DOHH2 (cell line): ENCODE results near the gene COLEC12.

Source experiments
- H3F3A ChIP-seq: fragments of 200-600 bp; sonication (generic), shearing (Covaris generic); 2 replicates; pipeline ENCODE4 v1.6.0; 2016; ENCODE audit warnings: antibody characterized with exemption, mild to moderate bottlenecking; ENCODE audit not compliant: control insufficient read depth, insufficient read depth
- H3K27ac ChIP-seq: fragments of 200-600 bp; sonication (generic); 2 replicates; pipeline ENCODE4 v1.5.1; 2014; ENCODE audit warnings: low read depth, mild to moderate bottlenecking, low read length, moderate library complexity
- H3K27me3 ChIP-seq: fragments of 200-600 bp; sonication (generic); 2 replicates; pipeline ENCODE4 v1.6.1; 2014; ENCODE audit warnings: mild to moderate bottlenecking, low read length, mixed read lengths; ENCODE audit not compliant: control insufficient read depth
- H3K36me3 ChIP-seq: fragments of 200-600 bp; sonication (generic); 2 replicates; pipeline ENCODE4 v1.6.1; 2014; ENCODE audit warnings: mild to moderate bottlenecking, low read length, moderate library complexity, mixed read lengths; ENCODE audit not compliant: control insufficient read depth
- H3K4me1 ChIP-seq: fragments of 200-600 bp; sonication (generic); 2 replicates; pipeline ENCODE4 v1.6.1; 2014; ENCODE audit warnings: mild to moderate bottlenecking, low read length, mixed read lengths; ENCODE audit not compliant: control insufficient read depth
- H3K4me2 ChIP-seq: fragments of 200-600 bp; sonication (generic); 2 replicates; pipeline ENCODE4 v1.6.0; 2014; ENCODE audit warnings: mild to moderate bottlenecking, low read length, moderate library complexity
- H3K4me3 ChIP-seq: fragments of 200-600 bp; sonication (generic); 2 replicates; pipeline ENCODE4 v1.5.1; 2014; ENCODE audit warnings: mild to moderate bottlenecking, low read length, mixed read lengths
- H3K79me2 ChIP-seq: fragments of 200-600 bp; sonication (generic); 2 replicates; pipeline ENCODE4 v1.6.1; 2014; ENCODE audit warnings: mild to moderate bottlenecking, low read length, mixed read lengths; ENCODE audit not compliant: control insufficient read depth
- H3K9me2 ChIP-seq: fragments of 200-600 bp; sonication (generic); replicated peaks from 2 replicates; pipeline ENCODE4 v1.6.1; 2014; ENCODE audit warnings: mild to moderate bottlenecking, low read length, mixed read lengths; ENCODE audit not compliant: control insufficient read depth
- H3K9me3 ChIP-seq: fragments of 200-600 bp; sonication (generic); 2 replicates; pipeline ENCODE4 v1.6.1; 2014; ENCODE audit warnings: antibody characterized with exemption, low read length, mixed read lengths; ENCODE audit not compliant: control insufficient read depth, insufficient read depth
- H4K20me1 ChIP-seq: fragments of 200-600 bp; sonication (generic); 2 replicates; pipeline ENCODE4 v1.6.0; 2014; ENCODE audit warnings: low read depth, mild to moderate bottlenecking, antibody characterized with exemption, low read length, moderate library complexity; ENCODE audit not compliant: control insufficient read depth, insufficient read depth
- EZH2phosphoT487 ChIP-seq: fragments of 200-600 bp; sonication (generic); IDR thresholded peaks from 2 replicates; pipeline ENCODE4 v1.6.1; 2017; ENCODE audit warnings: borderline replicate concordance, mild to moderate bottlenecking, antibody characterized with exemption, low read length, moderate library complexity, mixed read lengths
- TF ChIP-seq, protein P1 (sequence below): fragments of 200-600 bp; sonication (generic); IDR thresholded peaks from one replicate; pipeline ENCODE4 v1.5.1; 2014; ENCODE audit warnings: antibody characterized with exemption, mild to moderate bottlenecking, low read depth, low read length; ENCODE audit not compliant: poor library complexity, severe bottlenecking

COLEC12 gene

DNA sequence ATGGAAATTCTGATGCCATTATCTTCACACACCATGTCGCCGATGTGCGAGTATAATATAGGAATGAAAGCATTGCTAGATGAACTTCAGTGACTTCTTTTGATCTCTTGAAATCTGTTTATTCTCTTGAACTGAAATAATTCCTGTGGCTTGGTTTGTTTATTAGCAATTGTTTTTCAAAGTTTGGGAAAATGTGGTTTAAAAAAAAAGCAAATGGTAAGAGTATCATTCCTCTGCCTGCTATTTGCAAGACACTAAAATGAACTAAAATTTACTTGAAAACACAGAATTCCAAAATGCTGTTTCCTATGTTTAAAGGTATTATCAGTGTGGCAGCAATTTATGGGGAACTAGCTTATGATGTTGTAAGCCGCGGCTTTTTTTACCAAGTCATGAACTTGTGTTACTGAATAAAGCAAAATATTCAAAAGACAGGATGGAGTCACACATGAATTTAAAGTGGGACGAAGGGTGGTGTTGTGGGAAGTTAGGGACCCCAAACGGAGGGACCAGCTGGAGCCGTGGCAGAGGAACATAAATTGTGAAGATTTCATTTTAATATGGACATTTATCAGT, 96.4 kb downstream of the COLEC12 start:
- no peaks in the 10 kb centered on the region for H3K36me3 ChIP-seq
- no peaks in the 10 kb centered on the region for H4K20me1 ChIP-seq
- no peaks in the 10 kb centered on the region for H3F3A ChIP-seq
- no peaks in the 10 kb centered on the region for H3K79me2 ChIP-seq
- no peak overlapping the region for H3K27ac ChIP-seq
- no peak overlapping the region for H3K4me3 ChIP-seq
- H3K27me3 ChIP-seq, result no peaks in the 10 kb centered on the region
- no peaks in the 10 kb centered on the region for H3K4me1 ChIP-seq
- TF ChIP-seq, protein P1, sequence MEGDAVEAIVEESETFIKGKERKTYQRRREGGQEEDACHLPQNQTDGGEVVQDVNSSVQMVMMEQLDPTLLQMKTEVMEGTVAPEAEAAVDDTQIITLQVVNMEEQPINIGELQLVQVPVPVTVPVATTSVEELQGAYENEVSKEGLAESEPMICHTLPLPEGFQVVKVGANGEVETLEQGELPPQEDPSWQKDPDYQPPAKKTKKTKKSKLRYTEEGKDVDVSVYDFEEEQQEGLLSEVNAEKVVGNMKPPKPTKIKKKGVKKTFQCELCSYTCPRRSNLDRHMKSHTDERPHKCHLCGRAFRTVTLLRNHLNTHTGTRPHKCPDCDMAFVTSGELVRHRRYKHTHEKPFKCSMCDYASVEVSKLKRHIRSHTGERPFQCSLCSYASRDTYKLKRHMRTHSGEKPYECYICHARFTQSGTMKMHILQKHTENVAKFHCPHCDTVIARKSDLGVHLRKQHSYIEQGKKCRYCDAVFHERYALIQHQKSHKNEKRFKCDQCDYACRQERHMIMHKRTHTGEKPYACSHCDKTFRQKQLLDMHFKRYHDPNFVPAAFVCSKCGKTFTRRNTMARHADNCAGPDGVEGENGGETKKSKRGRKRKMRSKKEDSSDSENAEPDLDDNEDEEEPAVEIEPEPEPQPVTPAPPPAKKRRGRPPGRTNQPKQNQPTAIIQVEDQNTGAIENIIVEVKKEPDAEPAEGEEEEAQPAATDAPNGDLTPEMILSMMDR, result no peak
- no peak for TF ChIP-seq EZH2phosphoT487
- H3K9me2 ChIP-seq, result no peaks in the 10 kb centered on the region
- no peak overlapping the region for H3K4me2 ChIP-seq
- no peaks in the 10 kb centered on the region; the same call in 1 of the 2 replicates for H3K9me3 ChIP-seq

DNA sequence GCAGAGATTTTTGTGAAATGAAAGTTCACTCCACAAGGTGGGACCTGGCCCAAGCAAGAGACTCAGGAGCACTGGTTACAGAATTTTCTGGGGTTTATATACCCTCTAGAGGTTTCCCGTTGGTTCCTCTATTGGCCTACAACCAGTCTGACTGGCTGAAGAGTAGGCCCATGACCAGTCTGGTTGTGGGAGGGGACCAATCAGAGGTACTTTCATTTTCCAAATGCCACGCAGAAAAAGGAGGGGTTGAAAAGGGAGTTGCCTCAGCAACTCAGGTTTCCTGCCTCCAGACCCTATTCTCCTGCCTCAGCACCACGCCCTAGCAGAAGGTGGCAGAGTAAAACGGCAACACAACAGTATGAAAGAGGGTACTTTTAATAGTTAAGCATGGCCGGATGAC, 98.4 kb downstream of the COLEC12 start:
- Histone ChIP-seq H3K36me3 (no peaks in the 10 kb centered on the region), H3K4me2 (no peak overlapping the region), H3K4me3 (no peak overlapping the region), H4K20me1 (no peaks in the 10 kb centered on the region), H3F3A (no peaks in the 10 kb centered on the region), H3K27me3 (no peaks in the 10 kb centered on the region), H3K4me1 (no peaks in the 10 kb centered on the region), H3K79me2 (no peaks in the 10 kb centered on the region), H3K27ac (no peak overlapping the region), H3K9me3 (no peaks in the 10 kb centered on the region; the same call in 1 of the 2 replicates), H3K9me2 (no peaks in the 10 kb centered on the region)
- TF ChIP-seq, protein P1, result no peak
- TF ChIP-seq EZH2phosphoT487, result no peak

DNA sequence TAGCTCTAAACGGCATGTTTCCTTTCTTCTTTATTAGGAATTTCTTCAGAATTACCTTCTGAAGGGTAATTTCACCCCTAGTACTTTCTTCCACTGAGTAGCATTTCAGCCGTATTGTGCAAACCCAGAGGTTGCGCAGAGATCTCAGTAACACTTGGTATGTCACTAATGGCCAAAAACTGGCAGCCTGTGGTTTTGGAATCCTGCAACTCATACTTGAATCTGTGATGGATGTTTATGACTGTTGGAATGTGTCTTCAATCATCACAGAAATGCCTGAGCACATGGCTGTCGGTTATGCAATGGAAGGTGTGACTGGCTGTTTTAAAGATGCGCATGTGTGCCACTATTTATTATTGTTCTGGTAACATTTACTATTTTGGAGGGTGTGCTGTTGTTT, 100.0 kb downstream of the COLEC12 start:
- TF ChIP-seq, protein P1, result no peak
- TF ChIP-seq EZH2phosphoT487, result no peak
- Histone ChIP-seq H3K4me1 (no peaks in the 10 kb centered on the region), H4K20me1 (no peaks in the 10 kb centered on the region), H3K4me2 (no peak overlapping the region), H3F3A (no peaks in the 10 kb centered on the region), H3K9me3 (no peaks in the 10 kb centered on the region; the same call in 1 of the 2 replicates), H3K79me2 (no peaks in the 10 kb centered on the region), H3K27me3 (no peaks in the 10 kb centered on the region), H3K4me3 (no peak overlapping the region), H3K9me2 (no peaks in the 10 kb centered on the region), H3K27ac (no peak overlapping the region), H3K36me3 (no peaks in the 10 kb centered on the region)
